ENCODE results near the gene USP27X. TPM values are rescaled to one million over a fixed set of nuclear protein-coding genes. Genes with fewer than 3 reads are reported as not detected.

The USP27X gene
- 5.4 TPM for total RNA-seq
- 5.9 TPM for polyA plus RNA-seq

DNA sequence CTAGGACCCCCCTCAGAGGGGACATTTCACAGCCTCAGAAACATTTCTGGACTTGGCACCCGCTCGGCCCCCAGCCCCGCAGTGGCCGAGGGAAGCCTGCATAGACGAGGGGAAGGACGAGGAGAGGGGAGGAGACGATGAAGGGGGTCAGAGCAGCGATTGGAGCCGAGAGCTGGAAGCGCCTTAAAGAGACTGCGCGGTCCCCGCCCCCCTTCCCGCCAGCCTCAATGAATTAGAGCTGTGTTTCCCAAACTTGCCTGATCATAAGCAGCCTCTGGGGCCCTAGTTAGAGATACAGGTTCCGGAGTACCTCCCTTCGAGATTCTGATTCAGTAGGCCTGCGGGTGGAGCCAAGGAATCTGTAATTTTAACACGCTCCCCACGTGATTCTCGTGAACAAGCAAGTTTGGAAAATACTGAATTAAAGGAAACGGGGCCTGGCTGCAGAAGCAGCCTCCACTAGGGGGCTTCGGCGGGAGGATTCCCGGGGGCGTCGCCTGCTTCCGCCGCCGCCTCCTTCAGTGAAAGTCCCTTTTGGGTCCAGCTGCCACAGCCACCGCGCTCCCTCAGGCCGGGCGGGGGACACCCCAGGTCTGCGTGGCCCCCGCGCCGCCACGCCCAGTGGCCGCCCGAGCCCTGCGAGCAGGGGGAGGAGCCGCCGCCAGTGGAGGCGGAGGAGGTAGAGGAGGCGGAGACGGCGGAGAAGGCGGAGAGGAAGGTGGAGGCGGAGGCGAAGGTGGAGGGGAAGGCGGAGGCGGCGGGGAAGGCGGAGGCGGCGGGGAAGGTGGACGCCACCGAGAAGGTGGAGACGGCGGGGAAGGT lies at the start of gene USP27X:
Gene USP27X, plus strand, starts transcription at position 651 of the 822 bp plus-strand sequence. CDS start 824 bp downstream, outside the sequence.
- Histone ChIP-seq H3K27ac (ENCODE audit: low read depth) (peak within 1 kb of the TSS; percentile 68), H3K36me3 (ENCODE audit: insufficient read depth) (no peaks in the 10 kb centered on the region), H3K4me3 (ENCODE audit: low read depth, low read length) (peak within 1 kb of the TSS; percentile 57), H3K4me1 (ENCODE audit: insufficient read depth) (peaks cover 3% of the 10 kb centered on the region)
- under 1% methylated on average over 59 of the region's 60 CpGs for WGBS
- DNase-seq (ENCODE audit: extremely low spot score), result peak; percentile 61

DNA sequence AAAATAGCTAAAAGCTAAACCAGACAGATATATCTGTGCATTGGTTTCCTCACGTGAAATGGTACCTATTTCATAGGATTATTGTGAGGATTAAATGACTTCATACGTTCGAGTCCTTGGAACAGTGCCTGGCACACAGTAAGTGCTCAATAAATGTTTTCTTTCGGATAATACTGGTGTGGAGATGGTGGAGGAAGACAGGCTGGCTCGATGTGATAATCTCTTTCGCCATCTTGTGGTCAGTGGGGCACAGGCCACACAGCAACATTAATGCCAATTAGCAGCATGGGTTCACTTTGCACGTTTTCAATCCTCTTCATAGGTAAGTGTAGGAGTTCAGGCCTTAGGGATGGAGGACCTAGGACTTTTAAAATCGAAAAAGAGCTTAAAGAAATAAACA lies 40.9 kb upstream of the USP27X start:
- H3K4me1 ChIP-seq (ENCODE audit: insufficient read depth), result no peaks in the 10 kb centered on the region
- 10% methylated on average over 8 of the region's 8 CpGs for WGBS
- DNase-seq (ENCODE audit: extremely low spot score), result no peak
- H3K27ac ChIP-seq (ENCODE audit: low read depth), result no peak overlapping the region
- no peaks in the 10 kb centered on the region for H3K36me3 ChIP-seq (ENCODE audit: insufficient read depth)
- no peak overlapping the region for H3K4me3 ChIP-seq (ENCODE audit: low read depth, low read length)

DNA sequence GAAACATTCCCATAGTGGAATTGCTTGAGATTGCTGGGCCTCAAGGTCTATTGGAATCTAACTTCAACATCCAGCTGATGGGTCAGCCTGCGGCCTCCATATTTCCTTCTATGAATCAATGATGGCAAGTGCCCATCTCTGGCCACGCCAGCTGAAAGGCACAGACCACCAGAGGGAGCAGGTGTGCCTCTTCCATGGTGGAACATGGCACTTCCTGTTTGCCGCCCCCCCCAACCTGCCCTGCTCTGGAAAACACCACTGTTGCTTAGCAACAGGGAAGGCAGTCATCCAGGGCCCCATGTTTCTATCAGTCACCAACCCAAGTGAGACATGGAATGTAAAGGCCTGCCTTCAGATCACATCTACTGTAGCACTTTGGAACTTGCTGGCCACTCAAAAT lies 38.6 kb upstream of the USP27X start:
- Histone ChIP-seq H3K27ac (ENCODE audit: low read depth) (no peak overlapping the region), H3K4me3 (ENCODE audit: low read depth, low read length) (no peak overlapping the region), H3K36me3 (ENCODE audit: insufficient read depth) (no peaks in the 10 kb centered on the region), H3K4me1 (ENCODE audit: insufficient read depth) (no peaks in the 10 kb centered on the region)
- 50% methylated on average over 3 of the region's 3 CpGs for WGBS
- no peak for DNase-seq (ENCODE audit: extremely low spot score)

DNA sequence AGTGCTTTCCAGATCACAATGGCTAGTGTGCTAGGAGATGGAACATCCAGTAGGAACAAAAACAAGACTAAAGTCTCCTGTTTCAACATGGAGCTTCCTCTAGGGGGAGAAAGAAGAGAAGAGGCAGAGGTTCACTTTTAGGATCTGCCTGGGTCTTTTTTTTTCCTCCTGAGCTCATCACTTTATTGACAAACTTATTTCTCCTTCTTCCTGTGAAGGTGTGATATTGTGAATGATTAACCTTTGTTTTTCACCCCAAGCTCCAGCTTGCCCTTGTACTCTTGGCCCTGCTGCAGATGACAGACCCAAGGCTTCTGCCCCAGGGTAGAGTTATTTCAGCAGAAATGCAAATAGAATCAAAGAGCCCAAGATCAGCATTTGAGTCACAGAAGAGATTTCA lies 36.7 kb upstream of the USP27X start:
- no peaks in the 10 kb centered on the region for H3K4me1 ChIP-seq (ENCODE audit: insufficient read depth)

DNA sequence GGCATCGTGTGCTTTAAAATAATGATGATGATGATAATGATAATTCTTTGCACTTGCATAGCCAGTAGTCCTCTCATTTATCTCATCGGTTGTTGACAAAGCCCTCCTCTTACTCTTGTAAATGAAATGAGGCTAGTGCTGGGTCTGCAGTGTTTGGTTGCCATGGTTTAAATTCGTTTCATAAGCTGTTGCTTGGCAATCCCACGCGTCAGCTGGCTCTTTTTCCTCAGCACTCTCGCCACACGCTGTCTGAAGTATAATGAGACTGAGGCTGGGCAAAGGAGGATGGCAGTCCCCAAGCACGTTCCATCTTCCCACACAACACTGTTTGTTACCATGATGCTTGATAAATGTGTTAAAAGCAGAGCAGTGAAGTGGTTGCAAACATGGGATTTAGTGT lies 34.7 kb upstream of the USP27X start:
- no peaks in the 10 kb centered on the region for H3K36me3 ChIP-seq (ENCODE audit: insufficient read depth)
- WGBS, result 35% methylated on average over 8 of the region's 8 CpGs
- H3K4me3 ChIP-seq (ENCODE audit: low read depth, low read length), result no peak overlapping the region
- no peak for DNase-seq (ENCODE audit: extremely low spot score)
- H3K27ac ChIP-seq (ENCODE audit: low read depth), result no peak overlapping the region
- no peaks in the 10 kb centered on the region for H3K4me1 ChIP-seq (ENCODE audit: insufficient read depth)

More for the DNA sequence above, 36.7 kb upstream of the USP27X start:
- DNase-seq (ENCODE audit: extremely low spot score), result no peak
- Histone ChIP-seq H3K27ac (ENCODE audit: low read depth) (no peak overlapping the region), H3K4me3 (ENCODE audit: low read depth, low read length) (no peak overlapping the region), H3K36me3 (ENCODE audit: insufficient read depth) (no peaks in the 10 kb centered on the region)

DNA sequence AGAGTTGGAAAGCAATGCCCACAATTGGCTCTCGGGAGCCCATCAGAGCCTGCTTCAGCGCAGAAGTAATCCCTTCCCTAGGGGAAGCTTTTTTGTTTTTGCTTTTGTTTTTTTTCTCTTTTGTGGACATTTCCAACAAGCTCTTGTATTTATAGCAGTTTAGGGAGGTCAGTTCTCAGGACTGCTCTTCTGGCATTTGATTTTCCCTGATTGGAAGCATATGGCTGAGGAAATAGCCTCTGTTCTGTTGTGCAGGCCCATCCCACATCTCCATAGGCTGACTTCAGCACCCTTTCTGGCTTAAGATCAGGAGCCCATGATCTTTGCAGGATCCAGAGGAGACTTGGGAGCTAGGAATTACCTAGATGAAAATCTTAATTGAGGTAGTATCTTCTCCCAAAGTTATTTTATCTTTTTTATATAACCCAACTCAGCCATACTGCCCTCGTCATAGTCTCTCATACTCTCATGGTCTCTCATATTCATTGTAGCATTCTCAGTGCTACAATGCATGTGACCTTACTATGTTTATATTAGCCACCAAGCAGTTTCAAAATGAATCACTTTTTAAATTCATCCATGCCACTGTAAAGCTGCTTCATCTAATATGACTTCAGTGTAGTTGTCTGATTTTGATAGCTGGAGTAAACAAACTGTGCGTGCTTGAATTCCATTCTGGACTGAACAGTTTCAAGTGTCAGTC lies 33.4 kb upstream of the USP27X start:
- Histone ChIP-seq H3K4me1 (ENCODE audit: insufficient read depth) (no peaks in the 10 kb centered on the region), H3K27ac (ENCODE audit: low read depth) (no peak overlapping the region), H3K4me3 (ENCODE audit: low read depth, low read length) (no peak overlapping the region), H3K36me3 (ENCODE audit: insufficient read depth) (no peaks in the 10 kb centered on the region)
- no peak for DNase-seq (ENCODE audit: extremely low spot score)
- 64% methylated on average over 4 of the region's 4 CpGs for WGBS

DNA sequence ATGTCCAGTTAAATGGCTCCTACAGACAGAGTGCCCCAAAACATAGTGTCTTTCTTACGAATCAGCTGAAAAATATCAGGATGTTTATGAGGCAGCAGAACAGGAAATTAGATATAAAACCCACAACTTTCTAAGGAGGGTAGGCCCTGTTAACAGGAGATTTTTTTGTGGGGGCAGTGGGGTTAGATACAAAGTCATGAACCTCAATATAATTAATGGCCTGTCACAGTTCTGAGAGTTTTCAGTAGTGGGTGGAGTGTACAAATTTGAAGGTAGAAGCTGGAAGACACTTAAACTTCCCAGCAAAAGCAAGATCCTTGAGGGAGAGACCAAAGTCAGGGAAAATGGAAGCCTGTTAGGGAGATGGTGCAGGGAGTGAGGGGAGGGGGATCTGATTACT lies 32.8 kb upstream of the USP27X start:
- WGBS, result 50% methylated on average over 1 of the region's 1 CpG
- Histone ChIP-seq H3K36me3 (ENCODE audit: insufficient read depth) (no peaks in the 10 kb centered on the region), H3K27ac (ENCODE audit: low read depth) (no peak overlapping the region), H3K4me1 (ENCODE audit: insufficient read depth) (no peaks in the 10 kb centered on the region), H3K4me3 (ENCODE audit: low read depth, low read length) (no peak overlapping the region)
- DNase-seq (ENCODE audit: extremely low spot score), result no peak

DNA sequence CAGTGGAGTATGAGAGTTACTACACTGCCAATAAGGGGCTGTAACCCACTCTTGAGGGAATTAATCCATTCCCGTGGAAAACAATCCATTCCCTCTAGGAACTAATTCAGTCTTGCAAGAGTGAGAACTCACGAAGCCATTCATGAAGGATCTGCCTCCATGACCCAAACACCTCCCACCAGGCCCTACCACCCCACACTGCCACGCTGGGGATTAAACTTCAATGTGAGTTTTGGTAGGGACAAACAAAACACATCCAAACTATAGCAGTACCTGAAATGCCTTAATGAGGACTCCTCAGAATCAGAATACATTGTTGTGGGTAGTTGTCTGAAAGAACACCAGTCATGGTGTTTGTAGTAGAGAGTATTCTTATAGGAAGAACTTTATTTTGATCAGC lies 31.0 kb upstream of the USP27X start:
- Histone ChIP-seq H3K36me3 (ENCODE audit: insufficient read depth) (no peaks in the 10 kb centered on the region), H3K4me3 (ENCODE audit: low read depth, low read length) (no peak overlapping the region), H3K27ac (ENCODE audit: low read depth) (no peak overlapping the region), H3K4me1 (ENCODE audit: insufficient read depth) (no peaks in the 10 kb centered on the region)
- WGBS, result 90% methylated on average over 3 of the region's 3 CpGs
- DNase-seq (ENCODE audit: extremely low spot score), result no peak

DNA sequence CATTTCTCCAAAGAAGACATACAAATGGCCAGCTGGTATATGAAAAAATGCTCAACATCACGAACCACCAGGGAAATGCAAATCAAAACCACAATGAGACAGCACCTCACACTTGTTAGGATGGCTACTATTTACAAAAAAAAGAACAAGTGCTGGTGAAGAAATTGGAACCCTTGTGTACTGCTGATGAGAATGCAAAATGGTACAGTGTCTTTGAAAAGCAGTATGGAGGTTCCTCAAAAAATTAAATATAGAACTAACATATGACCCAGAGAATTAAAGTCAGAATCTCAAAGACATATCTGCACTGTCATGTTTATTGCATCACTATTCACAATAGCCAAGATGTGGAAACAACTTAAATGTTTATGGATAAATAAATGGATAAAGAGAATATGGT lies 29.3 kb upstream of the USP27X start:
- H3K27ac ChIP-seq (ENCODE audit: low read depth), result no peak overlapping the region
- 71% methylated on average over 1 of the region's 1 CpG for WGBS
- no peak for DNase-seq (ENCODE audit: extremely low spot score)

DNA sequence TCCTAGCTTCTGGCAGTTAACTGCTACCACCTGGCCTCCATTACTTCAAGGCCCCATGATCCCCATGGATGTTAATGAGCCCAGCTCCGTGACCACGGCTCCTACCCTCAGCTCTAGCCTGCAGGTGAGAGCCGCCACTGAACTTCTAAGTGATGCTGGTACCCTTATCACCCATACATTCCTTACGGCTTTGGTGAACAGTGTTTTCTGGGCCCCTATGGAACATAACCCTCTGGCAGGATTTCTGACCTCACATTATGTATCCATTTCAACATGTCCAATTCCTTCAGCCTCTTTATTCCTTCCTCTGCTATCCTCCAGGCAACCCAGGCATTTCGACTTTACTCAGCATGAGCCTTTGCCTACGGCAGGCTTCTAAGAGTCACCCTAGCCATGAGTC lies 25.6 kb upstream of the USP27X start:
- no peaks in the 10 kb centered on the region for H3K4me1 ChIP-seq (ENCODE audit: insufficient read depth)
- DNase-seq (ENCODE audit: extremely low spot score), result no peak
- WGBS, result 87% methylated on average over 6 of the region's 6 CpGs
- H3K36me3 ChIP-seq (ENCODE audit: insufficient read depth), result no peaks in the 10 kb centered on the region
- no peak overlapping the region for H3K27ac ChIP-seq (ENCODE audit: low read depth)
- no peak overlapping the region for H3K4me3 ChIP-seq (ENCODE audit: low read depth, low read length)

More for the DNA sequence above, 29.3 kb upstream of the USP27X start:
- no peak overlapping the region for H3K4me3 ChIP-seq (ENCODE audit: low read depth, low read length)
- no peaks in the 10 kb centered on the region for H3K36me3 ChIP-seq (ENCODE audit: insufficient read depth)
- H3K4me1 ChIP-seq (ENCODE audit: insufficient read depth), result no peaks in the 10 kb centered on the region

DNA sequence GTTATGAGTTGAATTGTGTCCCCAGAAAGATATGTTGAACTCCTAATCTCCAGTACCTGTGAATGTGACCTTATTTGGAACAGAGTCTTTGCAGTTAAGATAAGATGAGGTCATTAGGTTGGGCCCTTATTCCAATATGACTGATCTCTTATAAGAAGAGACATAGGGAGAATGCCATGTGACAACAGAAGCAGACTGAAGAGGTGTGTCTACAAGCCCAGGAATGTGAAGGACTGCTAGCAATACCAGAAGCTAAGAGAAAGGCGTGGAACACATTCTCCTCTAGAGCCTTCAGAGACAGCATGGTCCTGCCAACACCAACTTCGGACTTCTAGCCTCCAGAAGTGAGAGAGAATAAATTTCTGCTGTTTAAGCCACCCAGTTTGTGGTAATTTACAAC lies 22.5 kb upstream of the USP27X start:
- Histone ChIP-seq H3K4me3 (ENCODE audit: low read depth, low read length) (no peak overlapping the region), H3K27ac (ENCODE audit: low read depth) (no peak overlapping the region), H3K36me3 (ENCODE audit: insufficient read depth) (no peaks in the 10 kb centered on the region), H3K4me1 (ENCODE audit: insufficient read depth) (no peaks in the 10 kb centered on the region)
- WGBS, result 89% methylated on average over 2 of the region's 2 CpGs
- no peak for DNase-seq (ENCODE audit: extremely low spot score)

DNA sequence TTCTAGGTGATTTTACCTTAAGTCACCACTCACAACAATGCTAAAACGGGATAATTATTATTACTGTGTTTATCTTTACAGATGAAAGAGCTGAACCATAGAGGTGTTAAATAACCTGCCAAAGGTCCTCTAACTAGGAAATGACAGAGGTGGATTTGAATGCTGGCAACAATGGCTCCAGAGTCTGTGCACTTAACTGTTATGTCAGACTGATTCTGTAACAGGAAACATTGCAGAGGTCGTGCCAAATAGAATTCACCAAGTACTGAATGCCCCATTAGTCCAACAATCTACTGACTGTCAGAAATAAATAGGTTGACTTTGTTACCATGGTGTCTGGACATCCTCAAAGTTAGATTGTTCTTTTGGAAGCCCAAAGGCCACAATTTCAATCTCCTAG lies 20.9 kb upstream of the USP27X start:
- H3K36me3 ChIP-seq (ENCODE audit: insufficient read depth), result no peaks in the 10 kb centered on the region
- 60% methylated on average over 2 of the region's 2 CpGs for WGBS
- DNase-seq (ENCODE audit: extremely low spot score), result no peak
- H3K4me1 ChIP-seq (ENCODE audit: insufficient read depth), result no peaks in the 10 kb centered on the region
- H3K27ac ChIP-seq (ENCODE audit: low read depth), result no peak overlapping the region
- no peak overlapping the region for H3K4me3 ChIP-seq (ENCODE audit: low read depth, low read length)

DNA sequence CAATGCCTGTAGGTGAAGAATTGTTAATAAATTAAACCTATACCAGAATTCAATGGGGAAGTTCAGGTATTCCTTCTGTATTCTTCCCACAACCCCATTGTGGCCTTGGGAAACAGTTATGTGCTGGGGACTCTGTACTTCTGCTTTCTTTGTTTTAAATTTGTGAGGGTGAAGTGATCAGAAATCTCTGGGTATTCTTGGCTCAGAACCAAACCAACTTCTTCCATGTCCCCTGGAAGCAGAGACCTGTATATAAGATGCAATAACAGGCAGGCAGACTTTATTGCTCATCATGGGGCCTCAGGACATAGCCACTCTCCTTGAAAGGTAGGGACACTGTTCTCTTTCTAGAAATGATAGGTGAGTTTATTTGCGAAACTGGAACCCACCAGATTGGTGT lies 19.8 kb upstream of the USP27X start:
- Histone ChIP-seq H3K27ac (ENCODE audit: low read depth) (no peak overlapping the region), H3K4me3 (ENCODE audit: low read depth, low read length) (no peak overlapping the region), H3K4me1 (ENCODE audit: insufficient read depth) (no peaks in the 10 kb centered on the region), H3K36me3 (ENCODE audit: insufficient read depth) (no peaks in the 10 kb centered on the region)
- no peak for DNase-seq (ENCODE audit: extremely low spot score)
- 96% methylated on average over 1 of the region's 1 CpG for WGBS

DNA sequence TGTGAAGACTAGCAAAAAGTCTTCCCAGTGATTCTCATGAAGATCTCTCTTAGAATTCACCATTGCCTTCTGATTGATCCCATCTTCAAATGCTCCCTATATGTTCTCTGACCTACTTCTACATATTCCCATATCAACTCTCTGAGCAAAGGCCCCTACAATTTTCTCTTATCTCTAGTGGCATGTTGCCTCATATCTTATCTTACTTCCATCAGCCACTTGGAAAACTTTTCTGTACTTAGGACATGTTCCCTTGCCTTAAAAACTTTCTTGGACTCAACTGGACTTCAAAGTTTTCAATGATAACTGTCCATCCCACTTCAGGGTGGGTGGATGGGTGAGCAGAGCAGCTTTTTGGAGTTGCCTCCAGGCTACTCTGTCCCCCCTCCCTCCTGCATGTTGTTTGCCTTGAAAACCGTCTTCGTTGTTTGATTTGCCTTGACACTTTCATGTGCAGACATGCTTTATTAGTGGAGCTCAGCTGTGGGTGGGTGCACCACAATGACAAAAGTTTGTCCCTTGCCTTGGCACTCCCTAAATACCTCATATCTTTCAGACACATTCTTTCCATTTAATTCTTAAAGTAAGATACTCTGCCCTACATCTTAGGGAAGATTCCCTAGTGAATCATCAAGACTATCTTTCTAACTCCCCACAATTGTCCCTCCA lies 18.3 kb upstream of the USP27X start:
- Histone ChIP-seq H3K27ac (ENCODE audit: low read depth) (no peak overlapping the region), H3K4me3 (ENCODE audit: low read depth, low read length) (no peak overlapping the region), H3K36me3 (ENCODE audit: insufficient read depth) (no peaks in the 10 kb centered on the region), H3K4me1 (ENCODE audit: insufficient read depth) (no peaks in the 10 kb centered on the region)
- 66% methylated on average over 2 of the region's 2 CpGs for WGBS
- no peak for DNase-seq (ENCODE audit: extremely low spot score)
